Lower leg skin (tissue), 4 donors: ENCODE results near the gene C10orf67. TPM values are rescaled to one million over a fixed set of nuclear protein-coding genes. Genes with fewer than 3 reads are reported as not detected.
"Not testable (repeated sequence)": the region's sequence is repeated elsewhere in the genome, so short reads cannot be mapped to it uniquely, and the experiment has no call there.

Experiments used
- DNase-seq, 2 donors: peaks; one replicate each; pipeline ENCODE4 v3.0.0-alpha.2; 2019; ENCODE audit warnings: low spot score in 2 of 2
- H3K4me3 ChIP-seq: fragments of 200-600 bp; sonication (generic); 2 replicates; pipeline ENCODE4 v1.5.1; 2017; ENCODE audit warnings: mild to moderate bottlenecking, low read depth; ENCODE audit not compliant: poor library complexity, severe bottlenecking
- POLR2A ChIP-seq, 2 donors: fragments of 450-650 bp; IDR thresholded peaks; one replicate each; pipeline ENCODE4 v1.6.1; 2016 to 2017; ENCODE audit warnings: antibody characterized with exemption in 2 of 2, mild to moderate bottlenecking in 1 of 2, moderate library complexity in 1 of 2
- WGBS, 2 donors: methylation state at CpG; one replicate each; pipeline ENCODE4 v1.1.5; 2018; 5-methylcytosine and 5-hydroxymethylcytosine counted together
- intact Hi-C: fragments of 100-400 bp; cut with DNase I; formaldehyde crosslinking; loops from one replicate; pipeline ENCODE4 v1.15.0; 2023; ENCODE audit warnings: low total_unique reads
- total RNA-seq, 4 donors: library from RNA; depleted of rRNA; stranded (reverse); fragments of >200 nt; gene quantifications; one replicate each; pipeline ENCODE4 v1.1.0, GENCODE V29; 2016
- TF ChIP-seq, protein P1 (sequence below), 3 donors: fragments of 450-650 bp; IDR thresholded peaks; one replicate each; pipeline ENCODE4 v1.5.1; 2016; ENCODE audit warnings: antibody characterized with exemption in 3 of 3, mild to moderate bottlenecking in 3 of 3, moderate library complexity in 2 of 3

Gene C10orf67
- total RNA-seq, 4 donors from 2014 or later = 0.30 to 1.3 (median 0.65) TPM

DNA sequence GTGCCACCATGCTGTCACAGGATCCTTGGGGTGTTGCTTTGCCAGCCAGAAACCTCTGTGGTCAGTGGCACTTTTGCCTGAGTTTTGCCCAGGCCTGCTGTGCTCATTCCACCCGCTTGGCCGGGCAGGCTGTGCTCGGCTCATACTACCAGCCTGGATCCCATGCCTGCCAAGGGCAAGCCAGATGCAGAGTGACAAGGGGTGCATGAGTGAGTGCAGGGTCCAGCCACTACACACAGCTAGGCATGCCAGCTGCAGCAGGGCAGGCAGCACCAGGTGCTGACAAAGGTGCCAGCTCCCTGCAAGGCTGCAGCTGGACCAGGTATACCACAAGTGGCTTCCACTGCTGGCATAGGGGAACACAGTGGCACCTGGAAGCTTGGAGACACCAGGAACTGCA, 28.6 kb downstream of the C10orf67 start:
- no peak for DNase-seq
- no peak for TF ChIP-seq POLR2A (IDR thresholded peaks at IDR 0.05)
- TF ChIP-seq, protein P1, sequence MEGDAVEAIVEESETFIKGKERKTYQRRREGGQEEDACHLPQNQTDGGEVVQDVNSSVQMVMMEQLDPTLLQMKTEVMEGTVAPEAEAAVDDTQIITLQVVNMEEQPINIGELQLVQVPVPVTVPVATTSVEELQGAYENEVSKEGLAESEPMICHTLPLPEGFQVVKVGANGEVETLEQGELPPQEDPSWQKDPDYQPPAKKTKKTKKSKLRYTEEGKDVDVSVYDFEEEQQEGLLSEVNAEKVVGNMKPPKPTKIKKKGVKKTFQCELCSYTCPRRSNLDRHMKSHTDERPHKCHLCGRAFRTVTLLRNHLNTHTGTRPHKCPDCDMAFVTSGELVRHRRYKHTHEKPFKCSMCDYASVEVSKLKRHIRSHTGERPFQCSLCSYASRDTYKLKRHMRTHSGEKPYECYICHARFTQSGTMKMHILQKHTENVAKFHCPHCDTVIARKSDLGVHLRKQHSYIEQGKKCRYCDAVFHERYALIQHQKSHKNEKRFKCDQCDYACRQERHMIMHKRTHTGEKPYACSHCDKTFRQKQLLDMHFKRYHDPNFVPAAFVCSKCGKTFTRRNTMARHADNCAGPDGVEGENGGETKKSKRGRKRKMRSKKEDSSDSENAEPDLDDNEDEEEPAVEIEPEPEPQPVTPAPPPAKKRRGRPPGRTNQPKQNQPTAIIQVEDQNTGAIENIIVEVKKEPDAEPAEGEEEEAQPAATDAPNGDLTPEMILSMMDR (IDR thresholded peaks at IDR 0.05) = no peak
- 92 to 100% methylated on average over 2 to 3 of the region's 3 CpGs for WGBS, 2 donors
- H3K4me3 ChIP-seq = no peak overlapping the region
- intact Hi-C loops = loop anchor here (5.0 kb wide), 1 partner anchor 206 kb away; no protein-coding TSS in a partner anchor

DNA sequence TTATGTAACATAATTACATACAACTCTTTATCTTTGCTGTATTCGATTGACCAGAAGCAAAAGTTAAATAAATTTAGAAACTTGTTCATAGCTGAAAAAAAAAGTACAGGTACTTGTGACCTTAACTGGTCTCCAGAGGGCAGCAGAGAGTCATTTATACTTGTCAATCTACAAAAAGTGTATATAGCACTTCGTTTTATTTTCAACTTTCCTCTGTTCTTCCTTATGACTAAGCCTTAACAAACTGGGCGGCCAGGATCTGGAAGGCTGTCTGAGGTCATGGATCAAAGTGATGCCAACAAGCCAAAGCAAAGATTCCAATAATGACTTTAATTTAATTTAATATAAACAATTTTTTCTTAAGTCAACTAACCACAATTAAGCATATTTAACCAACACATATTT, 29.8 kb downstream of the C10orf67 start:
- intact Hi-C loops = loop anchor here (5.0 kb wide), 1 partner anchor 207 kb away; no protein-coding TSS in a partner anchor
- peak in 1 of 2 donors; percentile 59 for DNase-seq
- no peak overlapping the region for H3K4me3 ChIP-seq
- 1 to 2% methylated on average over 3 of the region's 3 CpGs for WGBS, 2 donors
- TF ChIP-seq, protein P1 (IDR thresholded peaks at IDR 0.05) = no peak
- no peak for TF ChIP-seq POLR2A (IDR thresholded peaks at IDR 0.05)

DNA sequence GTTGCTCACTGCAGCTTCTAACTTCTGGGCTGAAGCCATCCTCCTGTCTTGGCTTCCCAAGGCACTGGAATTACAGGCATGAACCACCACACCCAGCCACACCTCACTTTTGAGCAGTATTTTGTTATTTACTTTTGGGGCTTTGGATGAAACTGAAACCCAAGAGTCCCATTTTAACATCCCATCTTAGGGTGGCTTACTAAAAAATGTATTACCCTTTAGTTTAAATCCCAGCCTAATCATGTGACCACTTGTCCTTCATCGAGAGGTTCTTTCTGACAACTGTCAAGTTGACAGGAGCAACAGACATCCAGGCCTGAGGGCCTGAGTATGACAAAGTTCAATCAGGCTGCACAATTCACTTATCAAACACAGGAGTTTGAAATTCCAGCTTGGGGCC, 33.6 kb downstream of the C10orf67 start:
- no peak for DNase-seq
- WGBS, 2 donors = 85 to 91% methylated on average over 1 of the region's 1 CpG
- intact Hi-C loops = no loop called here
- H3K4me3 ChIP-seq = no peak overlapping the region
- TF ChIP-seq, protein P1 (IDR thresholded peaks at IDR 0.05) = no peak

DNA sequence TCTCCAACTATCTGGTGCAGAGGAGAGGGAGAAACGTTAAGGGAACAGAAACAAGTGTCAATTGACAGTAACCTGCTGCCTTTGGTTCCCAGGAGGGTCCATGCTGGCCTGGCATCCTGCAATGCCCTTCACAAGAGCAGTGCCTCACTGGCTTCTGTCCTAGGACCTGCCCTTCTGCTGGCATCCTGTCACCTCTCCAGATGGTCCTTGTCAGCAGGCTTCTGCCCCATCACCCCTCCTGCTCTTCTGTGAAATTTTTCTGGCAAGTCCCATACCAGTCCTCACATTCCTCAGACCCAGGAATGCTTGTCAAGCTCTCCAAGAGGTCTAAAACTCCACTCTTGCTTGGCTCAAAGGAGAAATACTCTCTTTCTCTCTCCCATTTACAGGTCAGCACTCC, 34.2 kb downstream of the C10orf67 start:
- intact Hi-C loops = no loop called here
- no peak for TF ChIP-seq POLR2A (IDR thresholded peaks at IDR 0.05)
- TF ChIP-seq, protein P1 (IDR thresholded peaks at IDR 0.05) = no peak
- WGBS, 2 donors = 24% methylated on average over 1 of the region's 1 CpG
- H3K4me3 ChIP-seq = no peak overlapping the region
- no peak for DNase-seq

DNA sequence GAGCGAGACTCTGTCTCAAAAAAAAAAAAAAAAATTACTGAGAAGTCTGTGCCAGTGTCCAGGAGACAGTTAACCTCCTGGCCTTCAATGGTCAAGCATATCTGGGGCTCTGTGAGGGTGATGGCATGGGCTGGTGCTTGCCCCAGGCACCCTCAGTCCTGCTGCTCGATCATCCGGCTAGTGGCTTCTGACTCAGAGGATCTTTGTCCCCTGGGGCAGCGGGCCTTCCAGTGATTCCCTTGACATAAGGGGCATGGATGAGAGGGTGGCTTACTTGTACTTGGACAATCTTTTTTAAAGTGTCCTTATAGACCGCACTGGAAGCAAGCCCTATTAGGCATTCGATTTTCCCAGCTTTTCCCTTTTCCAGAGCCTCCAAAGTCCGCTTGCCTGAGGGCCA, 44.6 kb downstream of the C10orf67 start:
- intact Hi-C loops = loop anchor here (10.0 kb wide), 1 partner anchor 395 kb away; no protein-coding TSS in a partner anchor
- not testable (repeated sequence) for DNase-seq, H3K4me3 ChIP-seq
- WGBS, 2 donors = 89 to 94% methylated on average over 7 of the region's 7 CpGs

DNA sequence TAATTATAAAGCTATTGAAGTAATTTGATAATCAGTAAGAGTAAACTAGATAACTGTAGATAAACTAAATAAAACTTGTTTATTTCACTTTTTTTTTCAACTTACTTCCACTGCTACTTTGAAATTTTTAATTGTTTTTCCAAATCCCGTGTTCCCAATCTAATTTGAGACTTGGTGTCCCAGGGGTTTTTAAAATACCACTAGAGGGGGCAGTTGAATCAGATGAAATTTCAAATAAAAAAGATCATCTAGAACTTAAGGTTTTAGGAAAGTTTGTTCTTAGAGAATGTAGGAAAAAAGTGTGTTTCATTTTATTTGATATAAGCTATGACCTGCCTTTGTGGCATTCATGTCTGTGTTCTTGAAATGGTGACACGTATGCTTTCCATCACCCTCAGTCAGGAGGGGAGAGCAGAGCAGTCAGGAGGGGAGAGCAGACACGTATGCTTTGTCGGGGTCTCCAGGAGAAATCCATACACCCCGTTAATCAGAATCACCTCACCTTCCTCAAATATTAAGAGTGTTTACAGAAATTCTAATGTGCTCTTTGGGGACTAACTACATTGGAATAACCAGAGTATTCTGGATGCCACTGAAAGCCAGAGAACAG, 49.9 kb downstream of the C10orf67 start:
- no peak overlapping the region for H3K4me3 ChIP-seq
- DNase-seq = no peak
- TF ChIP-seq, protein P1 (IDR thresholded peaks at IDR 0.05) = no peak
- TF ChIP-seq POLR2A (IDR thresholded peaks at IDR 0.05) = no peak
- WGBS, 2 donors = 56 to 64% methylated on average over 5 of the region's 5 CpGs
- intact Hi-C loops = no loop called here
